C4-2B (cell line): ENCODE data around the gene RASGRF2.

Experiments used
- ZFX ChIP-seq: fragments of 450-650 bp; IDR thresholded peaks from 2 replicates; pipeline ENCODE4 v1.6.1; 2017
- TF ChIP-seq, protein P1 (sequence below): fragments of 450-650 bp; conservative IDR thresholded peaks from 2 replicates; pipeline ENCODE4 v1.5.1; 2017; ENCODE audit warnings: mild to moderate bottlenecking

DNA sequence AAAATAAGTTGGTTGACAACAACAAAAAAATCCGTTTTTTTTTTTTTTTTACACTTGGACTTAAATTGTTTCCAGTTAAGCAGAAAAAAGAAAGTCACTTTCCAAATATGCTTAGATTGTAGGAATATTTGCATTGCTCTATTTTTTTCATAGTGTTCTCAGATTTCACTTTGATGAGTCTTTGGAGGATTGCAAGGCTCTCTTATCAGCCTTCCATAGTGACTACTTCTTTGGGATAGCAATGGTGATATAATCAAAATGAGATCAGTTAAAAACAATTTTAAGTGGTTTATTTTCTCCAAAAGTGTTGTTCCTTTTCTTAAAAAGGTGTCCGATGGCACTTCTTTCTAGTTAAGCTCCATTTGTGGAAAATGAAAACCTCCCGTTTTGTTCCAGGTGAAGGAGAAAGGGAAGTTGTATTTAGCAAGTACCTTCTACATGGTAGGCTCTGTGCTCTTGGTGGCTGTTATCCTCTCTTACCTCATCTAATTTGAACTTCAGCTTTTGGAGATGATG is 3.9 kb downstream of the RASGRF2 start:
- TF ChIP-seq, protein P1, sequence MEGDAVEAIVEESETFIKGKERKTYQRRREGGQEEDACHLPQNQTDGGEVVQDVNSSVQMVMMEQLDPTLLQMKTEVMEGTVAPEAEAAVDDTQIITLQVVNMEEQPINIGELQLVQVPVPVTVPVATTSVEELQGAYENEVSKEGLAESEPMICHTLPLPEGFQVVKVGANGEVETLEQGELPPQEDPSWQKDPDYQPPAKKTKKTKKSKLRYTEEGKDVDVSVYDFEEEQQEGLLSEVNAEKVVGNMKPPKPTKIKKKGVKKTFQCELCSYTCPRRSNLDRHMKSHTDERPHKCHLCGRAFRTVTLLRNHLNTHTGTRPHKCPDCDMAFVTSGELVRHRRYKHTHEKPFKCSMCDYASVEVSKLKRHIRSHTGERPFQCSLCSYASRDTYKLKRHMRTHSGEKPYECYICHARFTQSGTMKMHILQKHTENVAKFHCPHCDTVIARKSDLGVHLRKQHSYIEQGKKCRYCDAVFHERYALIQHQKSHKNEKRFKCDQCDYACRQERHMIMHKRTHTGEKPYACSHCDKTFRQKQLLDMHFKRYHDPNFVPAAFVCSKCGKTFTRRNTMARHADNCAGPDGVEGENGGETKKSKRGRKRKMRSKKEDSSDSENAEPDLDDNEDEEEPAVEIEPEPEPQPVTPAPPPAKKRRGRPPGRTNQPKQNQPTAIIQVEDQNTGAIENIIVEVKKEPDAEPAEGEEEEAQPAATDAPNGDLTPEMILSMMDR: no peak
- TF ChIP-seq ZFX: no peak
